ENCODE data around the gene NFATC2. TPM values are rescaled to one million over a fixed set of nuclear protein-coding genes. Genes with fewer than 3 reads are reported as not detected.

The NFATC2 gene
- total and polyA plus RNA-seq, 7 donors: 1.4 to 16.9 (median 5.0) TPM

DNA sequence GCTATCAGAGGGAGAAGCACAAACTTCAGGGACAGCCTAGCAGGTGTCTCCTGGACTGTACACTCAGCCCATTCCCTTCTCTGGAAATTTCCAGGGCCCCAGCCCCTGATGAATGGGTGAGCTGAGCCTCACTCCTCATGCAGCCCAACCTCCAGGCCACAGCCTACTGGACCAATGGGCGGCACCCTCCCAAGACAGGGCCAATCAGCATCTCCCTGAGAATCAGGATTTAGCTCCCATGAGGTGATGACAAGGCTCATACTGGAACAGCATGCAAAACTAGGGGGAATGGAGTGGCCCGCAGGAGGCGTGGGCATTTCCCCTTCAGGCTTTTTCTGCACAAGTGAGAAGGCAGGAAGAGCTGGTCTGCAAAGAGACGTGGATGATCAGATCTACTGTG is 29.0 kb downstream of the NFATC2 start:
- WGBS, 2 donors: 80 to 93% methylated on average over 4 of the region's 4 CpGs
- H3K36me3 ChIP-seq: no peaks in the 10 kb centered on the region

GRCh38 chr20:51512645-51513044 is 29.9 kb downstream of the NFATC2 start:
- Histone ChIP-seq H3K36me3 (no peaks in the 10 kb centered on the region), H3K27me3 (no peaks in the 10 kb centered on the region), H3K27ac (no peak overlapping the region), H3K4me3 (no peak overlapping the region), H3K9me3 (no peaks in the 10 kb centered on the region), H3K4me1 (peaks cover 0 to 3% (median 1%) of the 10 kb centered on the region in 4 donors)
- WGBS, 2 donors: 62 to 83% methylated on average over 2 of the region's 2 CpGs
- no peak for DNase-seq
- intact Hi-C loops (cut with DNase I): no loop called here
- TF ChIP-seq POLR2AphosphoS5 (IDR thresholded peaks at IDR 0.05) (no peak), EP300 (IDR thresholded peaks at IDR 0.05) (no peak), POLR2A (IDR thresholded peaks at IDR 0.05) (no peak)
- TF ChIP-seq, protein P1, sequence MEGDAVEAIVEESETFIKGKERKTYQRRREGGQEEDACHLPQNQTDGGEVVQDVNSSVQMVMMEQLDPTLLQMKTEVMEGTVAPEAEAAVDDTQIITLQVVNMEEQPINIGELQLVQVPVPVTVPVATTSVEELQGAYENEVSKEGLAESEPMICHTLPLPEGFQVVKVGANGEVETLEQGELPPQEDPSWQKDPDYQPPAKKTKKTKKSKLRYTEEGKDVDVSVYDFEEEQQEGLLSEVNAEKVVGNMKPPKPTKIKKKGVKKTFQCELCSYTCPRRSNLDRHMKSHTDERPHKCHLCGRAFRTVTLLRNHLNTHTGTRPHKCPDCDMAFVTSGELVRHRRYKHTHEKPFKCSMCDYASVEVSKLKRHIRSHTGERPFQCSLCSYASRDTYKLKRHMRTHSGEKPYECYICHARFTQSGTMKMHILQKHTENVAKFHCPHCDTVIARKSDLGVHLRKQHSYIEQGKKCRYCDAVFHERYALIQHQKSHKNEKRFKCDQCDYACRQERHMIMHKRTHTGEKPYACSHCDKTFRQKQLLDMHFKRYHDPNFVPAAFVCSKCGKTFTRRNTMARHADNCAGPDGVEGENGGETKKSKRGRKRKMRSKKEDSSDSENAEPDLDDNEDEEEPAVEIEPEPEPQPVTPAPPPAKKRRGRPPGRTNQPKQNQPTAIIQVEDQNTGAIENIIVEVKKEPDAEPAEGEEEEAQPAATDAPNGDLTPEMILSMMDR (IDR thresholded peaks at IDR 0.05): no peak

More for the DNA sequence above, 29.0 kb downstream of the NFATC2 start:
- DNase-seq: no peak
- Histone ChIP-seq H3K4me1 (no peaks in the 10 kb centered on the region), H3K27me3 (no peaks in the 10 kb centered on the region), H3K4me3 (no peak overlapping the region), H3K9me3 (no peaks in the 10 kb centered on the region), H3K27ac (no peak overlapping the region)
- no peak for TF ChIP-seq EP300 (IDR thresholded peaks at IDR 0.05)
- no peak for TF ChIP-seq POLR2AphosphoS5 (IDR thresholded peaks at IDR 0.05)
- TF ChIP-seq, protein P1 (IDR thresholded peaks at IDR 0.05): no peak
- no peak for TF ChIP-seq POLR2A (IDR thresholded peaks at IDR 0.05)
- intact Hi-C loops (cut with DNase I): no loop called here

- TF ChIP-seq POLR2AphosphoS5 (IDR thresholded peaks at IDR 0.05) (no peak), EP300 (IDR thresholded peaks at IDR 0.05) (no peak), POLR2A (IDR thresholded peaks at IDR 0.05) (no peak)
- TF ChIP-seq, protein P1 (IDR thresholded peaks at IDR 0.05): no peak
- Histone ChIP-seq H3K9me3 (no peaks in the 10 kb centered on the region), H3K4me3 (no peak overlapping the region), H3K4me1 (peaks cover 0 to 8% (median 3%) of the 10 kb centered on the region in 4 donors), H3K27ac (no peak overlapping the region), H3K36me3 (no peaks in the 10 kb centered on the region), H3K27me3 (no peaks in the 10 kb centered on the region)
- 92 to 95% methylated on average over 10 of the region's 10 CpGs for WGBS, 2 donors
- no peak for DNase-seq
- intact Hi-C loops (cut with DNase I): no loop called here
Observed at GRCh38 chr20:51511861-51512619, 30.5 kb downstream of the NFATC2 start.

GRCh38 chr20:51510936-51511605 is 31.4 kb downstream of the NFATC2 start:
- Histone ChIP-seq H3K9me3 (no peaks in the 10 kb centered on the region), H3K4me1 (peaks cover 0 to 8% (median 3%) of the 10 kb centered on the region in 4 donors), H3K4me3 (no peak overlapping the region), H3K36me3 (no peaks in the 10 kb centered on the region), H3K27ac (no peak overlapping the region), H3K27me3 (no peaks in the 10 kb centered on the region)
- no peak for TF ChIP-seq POLR2AphosphoS5 (IDR thresholded peaks at IDR 0.05)
- TF ChIP-seq POLR2A (IDR thresholded peaks at IDR 0.05): no peak
- TF ChIP-seq EP300 (IDR thresholded peaks at IDR 0.05): no peak
- TF ChIP-seq, protein P1 (IDR thresholded peaks at IDR 0.05): no peak
- DNase-seq: no peak
- intact Hi-C loops (cut with DNase I): no loop called here
- 83 to 95% methylated on average over 6 of the region's 6 CpGs for WGBS, 2 donors
